HepG2 (cell line): Measurements from ENCODE around the gene CEP128. TPM values are rescaled to one million over a fixed set of nuclear protein-coding genes. Genes with fewer than 3 reads are reported as not detected.
A peak's percentile ranks its signal among the peaks of the same experiment; 100 is the strongest.

Experiments
- CBX1 ChIP-seq: IDR thresholded peaks from one replicate; pipeline ENCODE4 v1.6.1; 2016; ENCODE audit warnings: antibody characterized with exemption, low read depth
- CCAR2 ChIP-seq: fragments of 200-400 bp; formaldehyde crosslinking; optimal IDR thresholded peaks from 2 replicates; pipeline ENCODE3; 2018; ENCODE audit warnings: low read depth, mild to moderate bottlenecking, low read length, moderate library complexity
- CREB1 ChIP-seq, 2 experiments: fragments of 450-650 bp in 1 of 2; IDR thresholded peaks; 2 replicates each; pipeline ENCODE4 v1.6.1; 2016 to 2017; ENCODE audit warnings: control low read depth in 1 of 2, mild to moderate bottlenecking in 1 of 2, missing compliant biosample characterization in 1 of 2, missing genetic modification characterization in 1 of 2
- CREB3 ChIP-seq: sonication (generic); formaldehyde crosslinking; IDR thresholded peaks from 2 replicates; pipeline ENCODE4 v1.5.0; 2020; ENCODE audit warnings: missing genetic modification reagents
- FUBP1 ChIP-seq: sonication (generic); formaldehyde crosslinking; IDR thresholded peaks from 2 replicates; pipeline ENCODE4 v1.5.1; 2020; ENCODE audit warnings: missing genetic modification reagents, mild to moderate bottlenecking, borderline replicate concordance
- GLI4 ChIP-seq: sonication (generic); formaldehyde crosslinking; IDR thresholded peaks from 2 replicates; pipeline ENCODE4 v1.5.1; 2020; ENCODE audit warnings: missing genetic modification reagents, mild to moderate bottlenecking, moderate library complexity, borderline replicate concordance
- IKZF5 ChIP-seq: IDR thresholded peaks from 2 replicates; pipeline ENCODE4 v1.6.1; 2018; ENCODE audit warnings: missing genetic modification reagents, mild to moderate bottlenecking, missing compliant biosample characterization
- MAX ChIP-seq: IDR thresholded peaks from 2 replicates; pipeline ENCODE4 v1.6.1; 2012; ENCODE audit warnings: inconsistent platforms
- MIER2 ChIP-seq: IDR thresholded peaks from 2 replicates; pipeline ENCODE4 v1.6.1; 2016; ENCODE audit warnings: missing biosample characterization, missing genetic modification reagents
- MXI1 ChIP-seq: IDR thresholded peaks from 3 replicates; pipeline ENCODE4 v1.6.1; 2012; ENCODE audit warnings: low read depth, low read length, inconsistent platforms, borderline replicate concordance
- PATZ1 ChIP-seq: sonication (generic); formaldehyde crosslinking; IDR thresholded peaks from 2 replicates; pipeline ENCODE4 v1.4.0; 2020; ENCODE audit warnings: missing genetic modification reagents
- SOX13 ChIP-seq, 3 experiments: fragments of 450-650 bp in 1 of 3; sonication (generic) in 1 of 3; formaldehyde crosslinking in 1 of 3; IDR thresholded peaks in 2 of 3; conservative IDR thresholded peaks in 1 of 3; 2 replicates each; pipeline versions ENCODE4 v1.5.0 to v1.6.1; 2016 to 2020; ENCODE audit warnings: antibody characterized with exemption in 1 of 3, mild to moderate bottlenecking in 1 of 3, missing compliant biosample characterization in 1 of 3, missing genetic modification reagents in 1 of 3, moderate library complexity in 1 of 3
- TARDBP ChIP-seq: sonication (generic); formaldehyde crosslinking; IDR thresholded peaks from 2 replicates; pipeline ENCODE4 v1.8.0; 2022; ENCODE audit warnings: mild to moderate bottlenecking, missing genetic modification reagents
- TEF ChIP-seq: sonication (generic); formaldehyde crosslinking; IDR thresholded peaks from 2 replicates; pipeline ENCODE4 v1.5.0; 2020; ENCODE audit warnings: missing genetic modification reagents
- THAP11 ChIP-seq: IDR thresholded peaks from 2 replicates; pipeline ENCODE4 v1.6.1; 2016; ENCODE audit warnings: missing biosample characterization, missing genetic modification reagents
- ZBTB42 ChIP-seq: sonication (generic); formaldehyde crosslinking; IDR thresholded peaks from 2 replicates; pipeline ENCODE4 v1.5.0; 2020; ENCODE audit warnings: mild to moderate bottlenecking, missing genetic modification reagents
- ZFX ChIP-seq: sonication (generic); formaldehyde crosslinking; IDR thresholded peaks from 2 replicates; pipeline ENCODE4 v1.4.0; 2020; ENCODE audit warnings: mild to moderate bottlenecking, low read depth, missing genetic modification reagents, moderate library complexity
- ZNF180 ChIP-seq: sonication (generic); formaldehyde crosslinking; IDR thresholded peaks from 2 replicates; pipeline ENCODE4 v1.4.0; 2020; ENCODE audit warnings: low read depth, missing genetic modification reagents, borderline replicate concordance
- ZNF530 ChIP-seq: sonication (generic); formaldehyde crosslinking; IDR thresholded peaks from 2 replicates; pipeline ENCODE4 v1.5.0; 2020; ENCODE audit warnings: low read depth, mild to moderate bottlenecking, missing genetic modification reagents
- ZNF546 ChIP-seq: sonication (generic); formaldehyde crosslinking; conservative IDR thresholded peaks from 2 replicates; pipeline ENCODE4 v1.8.1; 2023; ENCODE audit warnings: mild to moderate bottlenecking, missing genetic modification reagents
- polyA plus RNA-seq, 8 experiments: library from polyadenylated mRNA; depleted of rRNA in 3 of 8; stranded (reverse) in 7 of 8; unstranded in 1 of 8; fragments of >200 nt; fragmentation: Illumina TruSeq in 4 of 8; extraction: Trizol in 4 of 8; gene quantifications; 2 replicates each; pipeline versions ENCODE4 v1.2.1 to v1.2.3, GENCODE V29; 2011 to 2016; ENCODE audit warnings: low read depth in 4 of 8, missing spikeins in 1 of 8, mixed read lengths in 1 of 8; ENCODE audit not compliant: insufficient read depth in 1 of 8
- total RNA-seq, 5 experiments: library from RNA; depleted of rRNA; stranded (reverse); fragments of >200 nt; fragmentation: Illumina TruSeq; extraction: Trizol; gene quantifications; 2 replicates each; pipeline ENCODE4 v1.2.3, GENCODE V29; 2016; ENCODE audit warnings: low read depth in 1 of 5

The CEP128 gene
- total and polyA plus RNA-seq, 2 of the 13 experiments (the other 11 are each of a cell fraction or from before 2014, with no cell fraction given), result 1.3 to 7.5 TPM

GRCh38 chr14:80468331-80469122, 473.0 kb downstream of the CEP128 start (continued):
- TF ChIP-seq PATZ1 (peak; percentile 85), TEF (CRISPR knock-in tag) (no peak), GLI4 (CRISPR knock-in tag) (no peak), CREB3 (CRISPR knock-in tag) (no peak), IKZF5 (peak; percentile 92), CREB1 (IDR thresholded peaks at IDR 0.05) (peak; percentile 49; the same call in 1 of the 2 replicates), CREB1 (CRISPR knock-in tag; IDR thresholded peaks at IDR 0.05) (peak; percentile 86), TARDBP (CRISPR knock-in tag) (peak; percentile 99), CCAR2 (no peak), MAX (peak; percentile 74), MXI1 (peak; percentile 53; the same call in 1 of the 3 replicates), CBX1 (no peak), ZFX (CRISPR knock-in tag) (0 out of 2 replicates have a peak, but pooled peaks have one; percentile 20), MIER2 (CRISPR knock-in tag) (peak; percentile 33; the same call in 1 of the 2 replicates), SOX13 (IDR thresholded peaks at IDR 0.05) (peak; percentile 96), SOX13 (CRISPR knock-in tag; conservative IDR thresholded peaks at IDR 0.05 in 1 of 2, IDR thresholded peaks at IDR 0.05 in 1 of 2) (peak in 1 of 2 experiments; percentile 94; a peak in 2 of 4 replicates), THAP11 (CRISPR knock-in tag) (peak; percentile 77), ZNF546 (no peak), ZNF530 (CRISPR knock-in tag) (no peak), ZNF180 (CRISPR knock-in tag) (no peak), FUBP1 (no peak; the same call in 1 of the 2 replicates), ZBTB42 (no peak)
